Neural cell (in vitro differentiated cells): ENCODE measurements around the gene SLC25A29.

ENCODE experiments used
- POLR2AphosphoS5 ChIP-seq: IDR thresholded peaks from 2 replicates; pipeline ENCODE4 v1.6.1; 2012
- TAF1 ChIP-seq: IDR thresholded peaks from 2 replicates; pipeline ENCODE4 v1.6.1; 2012; ENCODE audit warnings: low read depth
- TF ChIP-seq, protein P1 (sequence below): fragments of 450-650 bp; IDR thresholded peaks from 2 replicates; pipeline ENCODE4 v1.5.1; 2014; ENCODE audit warnings: antibody characterized with exemption, mild to moderate bottlenecking, moderate library complexity; ENCODE audit not compliant: poor library complexity, severe bottlenecking
- TF ChIP-seq, protein P2 (sequence below): IDR thresholded peaks from 2 replicates; pipeline ENCODE4 v1.6.1; 2012; ENCODE audit warnings: borderline replicate concordance

GRCh38 chr14:100307766-100308426, 1.7 kb upstream of the SLC25A29 start:
- TF ChIP-seq, protein P1, sequence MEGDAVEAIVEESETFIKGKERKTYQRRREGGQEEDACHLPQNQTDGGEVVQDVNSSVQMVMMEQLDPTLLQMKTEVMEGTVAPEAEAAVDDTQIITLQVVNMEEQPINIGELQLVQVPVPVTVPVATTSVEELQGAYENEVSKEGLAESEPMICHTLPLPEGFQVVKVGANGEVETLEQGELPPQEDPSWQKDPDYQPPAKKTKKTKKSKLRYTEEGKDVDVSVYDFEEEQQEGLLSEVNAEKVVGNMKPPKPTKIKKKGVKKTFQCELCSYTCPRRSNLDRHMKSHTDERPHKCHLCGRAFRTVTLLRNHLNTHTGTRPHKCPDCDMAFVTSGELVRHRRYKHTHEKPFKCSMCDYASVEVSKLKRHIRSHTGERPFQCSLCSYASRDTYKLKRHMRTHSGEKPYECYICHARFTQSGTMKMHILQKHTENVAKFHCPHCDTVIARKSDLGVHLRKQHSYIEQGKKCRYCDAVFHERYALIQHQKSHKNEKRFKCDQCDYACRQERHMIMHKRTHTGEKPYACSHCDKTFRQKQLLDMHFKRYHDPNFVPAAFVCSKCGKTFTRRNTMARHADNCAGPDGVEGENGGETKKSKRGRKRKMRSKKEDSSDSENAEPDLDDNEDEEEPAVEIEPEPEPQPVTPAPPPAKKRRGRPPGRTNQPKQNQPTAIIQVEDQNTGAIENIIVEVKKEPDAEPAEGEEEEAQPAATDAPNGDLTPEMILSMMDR = no peak
- TF ChIP-seq POLR2AphosphoS5 (no peak), TAF1 (no peak)
- TF ChIP-seq, protein P2, sequence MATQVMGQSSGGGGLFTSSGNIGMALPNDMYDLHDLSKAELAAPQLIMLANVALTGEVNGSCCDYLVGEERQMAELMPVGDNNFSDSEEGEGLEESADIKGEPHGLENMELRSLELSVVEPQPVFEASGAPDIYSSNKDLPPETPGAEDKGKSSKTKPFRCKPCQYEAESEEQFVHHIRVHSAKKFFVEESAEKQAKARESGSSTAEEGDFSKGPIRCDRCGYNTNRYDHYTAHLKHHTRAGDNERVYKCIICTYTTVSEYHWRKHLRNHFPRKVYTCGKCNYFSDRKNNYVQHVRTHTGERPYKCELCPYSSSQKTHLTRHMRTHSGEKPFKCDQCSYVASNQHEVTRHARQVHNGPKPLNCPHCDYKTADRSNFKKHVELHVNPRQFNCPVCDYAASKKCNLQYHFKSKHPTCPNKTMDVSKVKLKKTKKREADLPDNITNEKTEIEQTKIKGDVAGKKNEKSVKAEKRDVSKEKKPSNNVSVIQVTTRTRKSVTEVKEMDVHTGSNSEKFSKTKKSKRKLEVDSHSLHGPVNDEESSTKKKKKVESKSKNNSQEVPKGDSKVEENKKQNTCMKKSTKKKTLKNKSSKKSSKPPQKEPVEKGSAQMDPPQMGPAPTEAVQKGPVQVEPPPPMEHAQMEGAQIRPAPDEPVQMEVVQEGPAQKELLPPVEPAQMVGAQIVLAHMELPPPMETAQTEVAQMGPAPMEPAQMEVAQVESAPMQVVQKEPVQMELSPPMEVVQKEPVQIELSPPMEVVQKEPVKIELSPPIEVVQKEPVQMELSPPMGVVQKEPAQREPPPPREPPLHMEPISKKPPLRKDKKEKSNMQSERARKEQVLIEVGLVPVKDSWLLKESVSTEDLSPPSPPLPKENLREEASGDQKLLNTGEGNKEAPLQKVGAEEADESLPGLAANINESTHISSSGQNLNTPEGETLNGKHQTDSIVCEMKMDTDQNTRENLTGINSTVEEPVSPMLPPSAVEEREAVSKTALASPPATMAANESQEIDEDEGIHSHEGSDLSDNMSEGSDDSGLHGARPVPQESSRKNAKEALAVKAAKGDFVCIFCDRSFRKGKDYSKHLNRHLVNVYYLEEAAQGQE = no peak
